DMS153 (cell line): ENCODE data around the gene ROCK2.
"Not testable (repeated sequence)": the region's sequence is repeated elsewhere in the genome, so short reads cannot be mapped to it uniquely, and the experiment has no call there.

Experiments
- DNase-seq: peaks from one replicate; lab custom pipeline; 2025; lab: John Stamatoyannopoulos, UW

The ROCK2 gene

GRCh38 chr2:11267931-11268330, 76.5 kb downstream of the ROCK2 start:
- DNase-seq = no peak

GRCh38 chr2:11264818-11265217, 79.6 kb downstream of the ROCK2 start:
- DNase-seq = no peak

- DNase-seq = no peak
Observed at GRCh38 chr2:11264007-11264406, 80.4 kb downstream of the ROCK2 start.

- DNase-seq = no peak
Observed at GRCh38 chr2:11263177-11263576, 81.3 kb downstream of the ROCK2 start.

- not testable (repeated sequence) for DNase-seq
Observed at GRCh38 chr2:11262438-11262837, 82.0 kb downstream of the ROCK2 start.

GRCh38 chr2:11261564-11261963, 82.9 kb downstream of the ROCK2 start:
- not testable (repeated sequence) for DNase-seq

- no peak for DNase-seq
Observed at GRCh38 chr2:11260979-11261378, 83.5 kb downstream of the ROCK2 start.

- no peak for DNase-seq
Observed at GRCh38 chr2:11257964-11258363, 86.5 kb downstream of the ROCK2 start.

GRCh38 chr2:11257078-11257477, 87.4 kb downstream of the ROCK2 start:
- DNase-seq = no peak

- no peak for DNase-seq
Observed at GRCh38 chr2:11256166-11256565, 88.3 kb downstream of the ROCK2 start.

GRCh38 chr2:11254100-11254536, 90.3 kb downstream of the ROCK2 start:
- DNase-seq = no peak

GRCh38 chr2:11252458-11252857, 92.0 kb downstream of the ROCK2 start:
- not testable (repeated sequence) for DNase-seq

- no peak for DNase-seq
Observed at GRCh38 chr2:11250400-11251196, 93.8 kb downstream of the ROCK2 start.

GRCh38 chr2:11245322-11245721, 99.1 kb downstream of the ROCK2 start:
- DNase-seq = no peak

GRCh38 chr2:11244091-11244826, 100.2 kb downstream of the ROCK2 start:
- no peak for DNase-seq

GRCh38 chr2:11243512-11243911, 100.9 kb downstream of the ROCK2 start:
- no peak for DNase-seq

GRCh38 chr2:11242542-11243174, 101.8 kb downstream of the ROCK2 start:
- DNase-seq = no peak

GRCh38 chr2:11241412-11242203, 102.8 kb downstream of the ROCK2 start:
- DNase-seq = no peak

- DNase-seq = no peak
Observed at GRCh38 chr2:11239666-11240462, 104.6 kb downstream of the ROCK2 start.

- no peak for DNase-seq
Observed at GRCh38 chr2:11239147-11239546, 105.3 kb downstream of the ROCK2 start.

GRCh38 chr2:11237122-11237521, 107.3 kb downstream of the ROCK2 start:
- no peak for DNase-seq
